OCI-LY7 (cell line): ENCODE data around the gene AP3B2. TPM values are rescaled to one million over a fixed set of nuclear protein-coding genes. Genes with fewer than 3 reads are reported as not detected.

Experiments
- BruUV-seq: library from RNA; stranded (reverse); fragments of 400-500 nt; replicated peaks from 2 replicates; lab custom pipeline; 2021; lab: Mats Ljungman, UMichigan
- CTCF ChIA-PET: fragments of 300-600 bp; sonication (Branson Sonifier 250); formaldehyde crosslinking; loops from one replicate; lab custom pipeline; 2022; ENCODE audit warnings: antibody characterized with exemption; ENCODE audit not compliant: unreplicated experiment; lab: Charles Lee
- POLR2A ChIA-PET: fragments of 300-600 bp; sonication (Branson Sonifier 250); formaldehyde crosslinking; loops from one replicate; lab custom pipeline; 2022; ENCODE audit warnings: antibody characterized with exemption; lab: Charles Lee
- DNase-seq: peaks from one replicate; pipeline ENCODE4 v3.0.0-alpha.2; 2015; ENCODE audit warnings: low spot score
- H2AFZ ChIP-seq: fragments of 200-600 bp; sonication (generic), shearing (Covaris generic); 2 replicates; pipeline ENCODE4 v1.6.1; 2014; ENCODE audit warnings: mild to moderate bottlenecking, antibody characterized with exemption, low read length, moderate library complexity
- H3K27ac ChIP-seq: fragments of 200-600 bp; sonication (generic); 2 replicates; pipeline ENCODE4 v1.5.1; 2014; ENCODE audit warnings: mixed run types, low read depth, mild to moderate bottlenecking, moderate library complexity, low read length, inconsistent platforms; ENCODE audit not compliant: poor library complexity, severe bottlenecking
- H3K36me3 ChIP-seq: fragments of 200-600 bp; sonication (generic); 2 replicates; pipeline ENCODE4 v1.6.1; 2014; ENCODE audit warnings: mild to moderate bottlenecking, antibody characterized with exemption, low read length, moderate library complexity, mixed read lengths; ENCODE audit not compliant: insufficient read depth
- H3K4me1 ChIP-seq: fragments of 200-600 bp; sonication (generic); 2 replicates; pipeline ENCODE4 v1.5.1; 2014; ENCODE audit warnings: mild to moderate bottlenecking, low read length; ENCODE audit not compliant: insufficient read depth, poor library complexity, severe bottlenecking
- H3K4me2 ChIP-seq: fragments of 200-600 bp; sonication (generic); 2 replicates; pipeline ENCODE4 v1.6.1; 2014; ENCODE audit warnings: mild to moderate bottlenecking, low read length
- H3K4me3 ChIP-seq: fragments of 200-600 bp; sonication (generic); 2 replicates; pipeline ENCODE4 v1.5.1; 2014; ENCODE audit warnings: mild to moderate bottlenecking, low read depth, low read length; ENCODE audit not compliant: poor library complexity, severe bottlenecking
- H3K79me2 ChIP-seq: fragments of 200-600 bp; sonication (generic); 2 replicates; pipeline ENCODE4 v1.6.1; 2016; ENCODE audit warnings: low read depth, mild to moderate bottlenecking, low read length, moderate library complexity, mixed read lengths; ENCODE audit not compliant: insufficient read depth
- H3K9me2 ChIP-seq: fragments of 200-600 bp; sonication (generic); 2 replicates; pipeline ENCODE4 v1.6.1; 2016; ENCODE audit warnings: mild to moderate bottlenecking, low read length, mixed read lengths; ENCODE audit not compliant: insufficient read depth
- H3K9me3 ChIP-seq: fragments of 200-600 bp; sonication (generic); 2 replicates; pipeline ENCODE4 v1.6.1; 2014; ENCODE audit warnings: mild to moderate bottlenecking, mixed run types, low read length, mixed read lengths
- H4K20me1 ChIP-seq: fragments of 200-600 bp; sonication (generic); 2 replicates; pipeline ENCODE4 v1.6.1; 2014; ENCODE audit warnings: mild to moderate bottlenecking, antibody characterized with exemption, low read length, moderate library complexity, mixed read lengths; ENCODE audit not compliant: insufficient read depth
- CTCF ChIP-seq: fragments of 200-600 bp; sonication (generic); conservative IDR thresholded peaks from 2 replicates; pipeline ENCODE4 v1.5.1; 2014; ENCODE audit warnings: mild to moderate bottlenecking, antibody characterized with exemption, low read length, moderate library complexity, mixed read lengths
- EZH2phosphoT487 ChIP-seq: fragments of 200-600 bp; sonication (generic); IDR thresholded peaks from 2 replicates; pipeline ENCODE4 v1.6.1; 2018; ENCODE audit warnings: low read depth, borderline replicate concordance, mild to moderate bottlenecking, mixed run types, antibody characterized with exemption, low read length, moderate library complexity, mixed read lengths
- intact Hi-C: fragments of 100-400 bp; cut with micrococcal nuclease; formaldehyde crosslinking; loops from one replicate; pipeline ENCODE4 v1.10.0; 2022; ENCODE audit not compliant: unreplicated experiment
- total RNA-seq, 2 experiments: library from RNA; depleted of rRNA in 1 of 2; stranded (reverse); fragments of >200 nt in 1 of 2; shearing (Covaris generic) in 1 of 2; gene quantifications; 2 replicates each; pipeline ENCODE4 v1.2.3, GENCODE V29; 2014 to 2022

AP3B2 gene
- total RNA-seq, 2 experiments from 2014 or later = 0.13 TPM; not detected in 1

GRCh38 chr15:82663186-82663600, 46.5 kb downstream of the AP3B2 start:
- Histone ChIP-seq H2AFZ (no peak overlapping the region), H3K4me2 (no peak overlapping the region), H3K27ac (no peak overlapping the region), H3K79me2 (no peaks in the 10 kb centered on the region), H3K4me3 (no peak overlapping the region), H3K4me1 (peaks cover 4% of the 10 kb centered on the region), H4K20me1 (no peaks in the 10 kb centered on the region), H3K9me3 (no peaks in the 10 kb centered on the region), H3K9me2 (no peaks in the 10 kb centered on the region), H3K36me3 (no peaks in the 10 kb centered on the region)
- peak; percentile 58 for DNase-seq
- intact Hi-C loops = no loop called here
- no TSS peak for BruUV-seq
- ChIA-PET CTCF (no interaction called here), POLR2A (no interaction called here)
- TF ChIP-seq CTCF = no peak
- no peak for TF ChIP-seq EZH2phosphoT487

GRCh38 chr15:82662641-82663040, 47.0 kb downstream of the AP3B2 start:
- intact Hi-C loops = no loop called here
- Histone ChIP-seq H2AFZ (no peak overlapping the region), H3K9me3 (no peaks in the 10 kb centered on the region), H3K79me2 (no peaks in the 10 kb centered on the region), H3K4me1 (peaks cover 4% of the 10 kb centered on the region), H3K4me2 (no peak overlapping the region), H4K20me1 (no peaks in the 10 kb centered on the region), H3K36me3 (no peaks in the 10 kb centered on the region), H3K4me3 (no peak overlapping the region), H3K27ac (no peak overlapping the region), H3K9me2 (no peaks in the 10 kb centered on the region)
- no TSS peak for BruUV-seq
- no peak for DNase-seq
- TF ChIP-seq EZH2phosphoT487 = no peak
- TF ChIP-seq CTCF = no peak
- ChIA-PET POLR2A (interaction anchor here (0.5 kb wide), 1 partner anchor 285 kb away, joined by 3 read pairs; no protein-coding TSS in a partner anchor), CTCF (no interaction called here)

GRCh38 chr15:82660378-82660777, 49.3 kb downstream of the AP3B2 start:
- H3K4me1 ChIP-seq = peaks cover 4% of the 10 kb centered on the region
- no peak overlapping the region for H2AFZ ChIP-seq
- H3K27ac ChIP-seq = no peak overlapping the region
- H3K4me3 ChIP-seq = no peak overlapping the region
- DNase-seq = no peak
- BruUV-seq = no TSS peak
- no peaks in the 10 kb centered on the region for H3K36me3 ChIP-seq
- TF ChIP-seq CTCF (no peak), EZH2phosphoT487 (no peak)
- H4K20me1 ChIP-seq = no peaks in the 10 kb centered on the region
- H3K79me2 ChIP-seq = no peaks in the 10 kb centered on the region
- POLR2A ChIA-PET = no interaction called here
- intact Hi-C loops = no loop called here
- H3K9me3 ChIP-seq = no peaks in the 10 kb centered on the region
- CTCF ChIA-PET = no interaction called here
- H3K4me2 ChIP-seq = no peak overlapping the region
- H3K9me2 ChIP-seq = no peaks in the 10 kb centered on the region
